ENCODE measurements around the gene GGA1.

GGA1 gene, protein sequence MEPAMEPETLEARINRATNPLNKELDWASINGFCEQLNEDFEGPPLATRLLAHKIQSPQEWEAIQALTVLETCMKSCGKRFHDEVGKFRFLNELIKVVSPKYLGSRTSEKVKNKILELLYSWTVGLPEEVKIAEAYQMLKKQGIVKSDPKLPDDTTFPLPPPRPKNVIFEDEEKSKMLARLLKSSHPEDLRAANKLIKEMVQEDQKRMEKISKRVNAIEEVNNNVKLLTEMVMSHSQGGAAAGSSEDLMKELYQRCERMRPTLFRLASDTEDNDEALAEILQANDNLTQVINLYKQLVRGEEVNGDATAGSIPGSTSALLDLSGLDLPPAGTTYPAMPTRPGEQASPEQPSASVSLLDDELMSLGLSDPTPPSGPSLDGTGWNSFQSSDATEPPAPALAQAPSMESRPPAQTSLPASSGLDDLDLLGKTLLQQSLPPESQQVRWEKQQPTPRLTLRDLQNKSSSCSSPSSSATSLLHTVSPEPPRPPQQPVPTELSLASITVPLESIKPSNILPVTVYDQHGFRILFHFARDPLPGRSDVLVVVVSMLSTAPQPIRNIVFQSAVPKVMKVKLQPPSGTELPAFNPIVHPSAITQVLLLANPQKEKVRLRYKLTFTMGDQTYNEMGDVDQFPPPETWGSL

DNA sequence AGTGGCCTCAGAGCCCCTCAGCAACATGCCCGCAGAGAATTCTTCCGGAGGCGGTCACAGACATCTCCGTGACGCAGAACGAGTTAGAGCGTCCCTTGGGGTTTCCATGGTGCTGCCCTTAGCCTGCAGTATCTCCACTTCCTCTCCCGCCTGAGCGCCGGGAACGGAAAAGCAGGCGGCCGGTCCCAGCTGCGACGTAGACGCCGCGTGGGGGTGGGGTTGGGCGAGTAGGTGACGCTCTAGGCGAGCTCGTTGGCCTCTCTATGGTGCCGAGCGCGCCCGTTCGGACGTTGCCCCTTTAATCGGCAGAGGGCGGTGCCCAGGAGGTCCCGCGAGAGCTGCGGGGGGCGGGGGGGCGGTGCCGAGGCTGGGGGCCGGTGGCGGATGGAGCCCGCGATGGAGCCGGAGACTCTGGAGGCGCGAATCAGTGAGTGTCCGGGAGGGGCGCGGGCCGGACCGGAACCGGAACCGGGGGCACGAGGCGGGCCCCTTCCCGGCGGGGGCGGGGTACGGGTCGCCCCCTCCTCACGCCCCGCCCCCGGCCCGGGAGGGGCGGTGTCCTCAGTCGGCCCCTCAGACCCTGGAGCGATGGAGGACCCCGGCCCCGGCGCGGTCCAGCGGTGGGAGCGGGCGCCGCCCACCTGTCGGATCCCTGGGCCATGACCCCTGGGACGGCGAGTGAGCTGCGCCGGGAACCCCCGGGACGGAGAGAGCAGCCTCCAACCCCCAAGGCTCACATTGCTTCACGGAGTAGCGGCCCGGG, at the start of gene GGA1:
Gene GGA1 (plus strand): TSS at position 358 of the 763 bp plus-strand sequence. CDS start 27 bp downstream, at position 385.
- DNase-seq (ENCODE audit: low spot score): peak; percentile 96

GRCh38 chr22:37559521-37559900, 49.1 kb upstream of the GGA1 start:
- DNase-seq (ENCODE audit: low spot score): no peak

DNA sequence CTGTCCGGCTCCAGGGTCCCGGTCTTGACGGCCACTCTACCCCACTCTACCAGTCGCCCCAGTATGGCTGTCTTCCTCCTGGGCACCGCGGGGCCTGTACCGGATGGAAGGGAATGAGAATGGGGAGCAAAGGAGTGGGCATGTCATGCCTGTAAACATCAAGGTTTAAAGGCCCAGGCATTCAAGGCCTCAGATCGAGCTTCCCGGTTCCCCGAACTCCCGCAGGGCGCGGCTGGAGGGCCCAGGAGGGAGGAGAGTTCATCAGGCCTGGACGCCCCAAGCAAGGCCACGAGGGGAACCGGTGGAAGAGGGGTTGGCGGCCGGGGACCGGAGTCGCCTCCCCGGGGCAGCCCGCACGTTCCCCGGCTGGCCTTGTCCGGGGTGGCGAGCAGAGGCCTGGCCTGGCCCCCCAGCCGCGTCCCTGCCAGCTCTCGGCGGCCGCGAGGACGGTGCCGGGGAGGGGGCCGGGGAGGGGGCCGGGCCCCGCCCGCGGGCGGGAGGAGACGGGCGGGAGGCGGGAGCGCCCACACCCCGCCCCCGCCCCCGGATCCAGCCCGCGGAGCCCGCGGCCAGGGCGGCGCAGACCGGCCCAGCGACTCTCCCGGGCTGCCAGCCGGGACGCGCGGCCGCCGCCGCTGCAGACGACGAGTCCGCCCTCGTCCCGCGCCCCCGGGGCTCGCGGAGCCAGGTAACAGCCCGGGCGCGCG, 48.6 kb upstream of the GGA1 start, which contains the start of gene CDC42EP1:
Gene CDC42EP1 (plus strand): TSS at position 580 of the 707 bp plus-strand sequence. CDS start 5,870 bp downstream, outside the sequence.
- peak; percentile 60 for DNase-seq (ENCODE audit: low spot score)

GRCh38 chr22:37560608-37561211, 47.9 kb upstream of the GGA1 start:
- peak; percentile 49 for DNase-seq (ENCODE audit: low spot score)

- DNase-seq (ENCODE audit: low spot score): peak; percentile 91
Observed at GRCh38 chr22:37561212-37562048, 47.2 kb upstream of the GGA1 start.

DNA sequence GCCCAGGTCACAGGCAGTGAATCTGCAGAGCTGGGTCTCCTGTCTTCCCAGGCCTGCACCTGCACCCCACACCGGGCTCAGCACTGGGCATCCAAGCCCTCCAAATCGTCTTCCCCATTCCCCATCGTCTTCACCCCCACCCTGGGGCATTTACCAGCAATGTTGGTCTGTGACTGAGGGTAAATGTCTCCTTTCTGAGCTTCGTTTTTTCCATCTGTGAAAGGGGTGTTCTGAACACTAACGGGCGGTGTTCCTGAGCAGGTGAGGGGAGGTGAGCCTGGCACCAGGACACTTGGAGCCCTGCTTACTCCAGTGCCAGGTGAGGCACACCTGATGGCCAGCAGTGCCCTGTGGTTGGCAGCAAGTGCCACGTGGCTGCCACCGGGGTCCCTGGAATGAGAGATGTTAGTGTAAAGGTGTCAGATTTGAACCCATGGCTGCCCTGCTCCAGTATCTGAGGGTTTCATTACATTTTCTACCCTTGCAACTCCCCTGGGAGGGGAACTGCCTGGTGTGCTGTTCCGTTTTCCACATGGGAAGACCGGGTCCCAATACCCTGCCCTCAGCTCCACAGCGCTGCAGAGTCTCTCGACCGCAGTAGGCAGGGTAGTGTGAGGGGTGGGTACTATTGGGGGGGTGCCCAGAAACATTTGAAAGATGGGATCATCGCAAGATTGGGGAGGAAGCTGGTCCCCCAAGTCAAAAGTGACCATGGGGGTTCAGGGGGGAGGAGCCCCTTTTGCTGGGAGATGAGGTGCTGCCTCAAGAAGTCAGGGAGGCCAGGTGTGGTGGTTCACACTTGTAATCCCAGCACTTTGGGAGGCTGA, 46.4 kb upstream of the GGA1 start:
- no peak for DNase-seq (ENCODE audit: low spot score)

DNA sequence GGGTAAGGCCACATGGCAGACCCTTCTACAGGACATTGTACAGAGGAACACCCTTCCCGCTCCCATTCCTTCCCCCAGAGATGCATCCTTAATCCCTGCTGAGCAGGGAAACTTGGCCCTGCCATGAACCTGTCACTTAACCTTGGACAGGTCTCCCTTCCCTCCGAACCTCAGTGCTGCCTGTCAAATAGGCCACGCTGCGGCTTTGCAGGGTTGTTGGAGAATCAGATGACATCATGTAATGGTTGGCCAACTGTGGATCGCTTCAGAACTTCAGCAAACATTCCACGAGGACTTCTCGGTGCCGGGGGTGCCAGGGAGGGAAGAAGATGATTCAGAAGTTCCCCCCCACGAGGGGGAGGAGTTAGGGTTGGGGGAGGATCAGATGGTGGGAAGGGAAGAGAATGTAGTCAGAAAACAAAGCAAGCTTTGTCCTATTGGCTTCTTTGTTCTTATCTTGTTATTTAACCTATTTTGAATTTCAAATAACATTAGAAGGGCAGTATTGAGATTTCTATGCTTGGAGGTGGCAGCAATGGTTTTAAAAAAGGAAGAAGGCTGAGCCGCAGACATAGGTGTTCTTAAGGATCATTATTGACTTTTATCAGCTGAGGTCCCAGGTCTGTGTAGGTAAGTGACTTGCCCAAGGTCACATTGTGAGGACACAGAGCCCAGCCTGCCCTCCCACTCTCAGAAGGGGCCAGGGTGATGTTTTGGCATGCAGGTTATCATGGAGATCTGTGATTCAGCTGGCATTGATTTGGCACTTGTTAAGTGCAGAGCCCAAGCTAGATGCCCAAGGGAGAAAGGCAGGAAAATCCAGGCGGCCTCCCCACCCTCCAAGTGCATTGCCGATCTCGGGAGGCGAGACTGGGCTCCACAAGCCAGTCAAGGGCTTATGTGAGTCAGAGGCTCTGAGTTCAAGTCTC, 45.2 kb upstream of the GGA1 start:
- peak; percentile 46 for DNase-seq (ENCODE audit: low spot score)

DNA sequence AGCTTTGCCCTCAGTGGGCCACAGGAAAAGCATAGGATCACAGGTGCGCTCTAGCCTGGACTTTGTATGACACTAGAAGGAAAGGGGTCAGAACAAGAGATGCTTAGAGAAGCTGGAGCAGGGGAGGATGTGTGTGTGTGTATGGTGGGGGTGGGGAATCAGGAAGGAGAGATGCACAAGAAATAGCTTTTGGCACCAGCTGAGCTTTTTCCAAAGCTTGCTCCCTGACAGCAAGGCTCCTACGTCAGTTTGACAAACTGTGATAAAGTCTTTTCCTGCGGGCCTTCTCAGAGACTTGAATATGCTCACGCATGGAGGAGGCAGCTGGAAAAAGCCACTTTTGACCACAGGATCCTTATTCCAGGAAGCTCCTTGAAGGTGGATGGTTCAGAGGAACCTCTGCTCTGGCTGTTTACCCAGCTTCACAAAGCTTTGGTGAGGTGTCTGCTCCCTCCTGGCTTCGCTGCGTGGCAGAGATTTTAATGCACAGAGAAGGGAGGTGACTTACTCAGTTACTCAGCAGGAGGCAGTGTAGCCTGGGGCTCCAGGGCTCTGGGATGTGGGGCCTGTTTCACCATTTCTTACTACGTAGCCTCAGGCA, 44.4 kb upstream of the GGA1 start:
- DNase-seq (ENCODE audit: low spot score): no peak

DNA sequence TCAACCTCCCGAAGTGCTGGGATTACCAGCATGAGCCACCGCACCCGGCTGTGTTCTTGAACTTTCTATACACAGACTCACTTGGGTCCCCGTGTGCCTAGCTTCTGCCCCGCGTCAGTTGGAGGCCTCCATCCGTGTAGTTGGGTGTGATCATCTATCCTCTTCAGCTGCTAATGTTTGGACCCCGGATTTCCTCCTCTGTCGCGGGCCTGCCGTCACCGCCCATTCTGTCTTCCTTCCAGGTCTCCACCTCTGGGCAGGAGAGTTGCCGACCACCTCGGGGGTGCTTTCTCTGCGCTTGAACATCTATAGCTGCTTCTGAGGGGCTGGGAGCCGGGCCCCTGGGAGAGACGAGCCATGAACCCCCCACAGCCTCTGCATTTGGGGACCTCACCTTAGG, 42.8 kb upstream of the GGA1 start:
- no peak for DNase-seq (ENCODE audit: low spot score)

- no peak for DNase-seq (ENCODE audit: low spot score)
Observed at GRCh38 chr22:37566329-37566837, 42.3 kb upstream of the GGA1 start.

GRCh38 chr22:37566903-37567798, 41.5 kb upstream of the GGA1 start:
- peak; percentile 32 for DNase-seq (ENCODE audit: low spot score)

DNA sequence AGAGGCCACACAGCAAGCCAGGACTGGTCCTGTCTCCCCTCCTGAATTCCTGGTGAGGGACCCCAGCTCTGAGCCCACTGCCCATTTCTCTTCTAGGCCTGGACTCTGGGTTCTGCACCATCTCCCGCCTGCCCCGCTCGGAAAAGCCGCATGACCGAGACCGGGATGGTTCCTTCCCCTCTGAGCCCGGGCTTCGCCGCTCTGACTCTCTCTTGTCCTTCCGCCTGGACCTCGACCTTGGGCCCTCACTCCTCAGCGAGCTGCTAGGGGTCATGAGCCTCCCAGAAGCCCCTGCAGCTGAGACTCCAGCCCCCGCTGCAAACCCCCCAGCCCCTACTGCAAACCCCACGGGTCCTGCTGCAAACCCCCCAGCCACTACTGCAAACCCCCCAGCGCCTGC, 40.6 kb upstream of the GGA1 start:
- DNase-seq (ENCODE audit: low spot score): no peak

- DNase-seq (ENCODE audit: low spot score): no peak
Observed at GRCh38 chr22:37568448-37569008, 40.1 kb upstream of the GGA1 start.

GRCh38 chr22:37569009-37569920, 39.4 kb upstream of the GGA1 start:
- no peak for DNase-seq (ENCODE audit: low spot score)

- DNase-seq (ENCODE audit: low spot score): no peak
Observed at GRCh38 chr22:37569921-37570660, 38.5 kb upstream of the GGA1 start.

Measured in RKO (cell line).